Body of pancreas (tissue), 4 donors: ENCODE data around the gene CFAP69. TPM values are rescaled to one million over a fixed set of nuclear protein-coding genes. Genes with fewer than 3 reads are reported as not detected.
A peak's percentile ranks its signal among the peaks of the same experiment; 100 is the strongest.

Experiments used
- ATAC-seq: fragments of 150-250 bp; one replicate; pipeline ENCODE4 v1.9.1; 2016
- DNase-seq, 4 donors: peaks; one replicate each; pipeline ENCODE4 v3.0.0-alpha.2; 2019
- H3K27ac ChIP-seq, 4 donors: fragments of 200-600 bp; sonication (generic); 1 replicate in 3 of 4; 2 replicates in 1 of 4; pipeline versions ENCODE4 v1.5.1 to v1.6.1; 2016 to 2019; ENCODE audit warnings: mild to moderate bottlenecking in 1 of 4, mixed read lengths in 1 of 4, moderate library complexity in 1 of 4
- H3K27me3 ChIP-seq, 2 donors: fragments of 200-600 bp; sonication (generic); one replicate each; pipeline ENCODE4 v1.6.0; 2016; ENCODE audit warnings: mild to moderate bottlenecking in 1 of 2
- H3K36me3 ChIP-seq, 2 donors: fragments of 200-600 bp; sonication (generic); replicated peaks in 1 of 2; 2 replicates each; pipeline ENCODE4 v1.5.1; 2016; ENCODE audit warnings: low read depth in 2 of 2; ENCODE audit not compliant: insufficient read depth in 1 of 2
- H3K4me1 ChIP-seq: fragments of 200-600 bp; sonication (generic); one replicate; pipeline ENCODE4 v1.6.0; 2016
- H3K4me3 ChIP-seq, 2 donors: fragments of 200-600 bp; sonication (generic); 1 replicate in 1 of 2; 2 replicates in 1 of 2; pipeline ENCODE4 v1.5.1; 2016 to 2019
- H3K9me3 ChIP-seq, 3 donors: fragments of 200-600 bp; sonication (generic); 1 replicate in 2 of 3; 2 replicates in 1 of 3; pipeline ENCODE4 v1.5.1; 2016
- POLR2A ChIP-seq, 3 donors: fragments of 450-650 bp; IDR thresholded peaks; one replicate each; pipeline ENCODE4 v1.6.1; 2016; ENCODE audit warnings: antibody characterized with exemption in 3 of 3, mild to moderate bottlenecking in 2 of 3
- WGBS, 2 donors: methylation state at CpG; one replicate each; pipeline ENCODE4 v1.1.5; 2017; 5-methylcytosine and 5-hydroxymethylcytosine counted together
- intact Hi-C: fragments of 100-400 bp; cut with DNase I; formaldehyde crosslinking; loops from one replicate; pipeline ENCODE4 v1.15.1; 2023
- total RNA-seq, 2 donors: library from RNA; depleted of rRNA; stranded (reverse); fragments of >200 nt; gene quantifications; one replicate each; pipeline ENCODE4 v1.1.0, GENCODE V29; 2016
- TF ChIP-seq, protein P1 (sequence below), 7 experiments: fragments of 450-650 bp in 4 of 7; fragments of 200-600 bp in 3 of 7; sonication (generic) in 3 of 7; IDR thresholded peaks; one replicate each; pipeline ENCODE4 v1.5.1; 2016 to 2019; ENCODE audit warnings: antibody characterized with exemption in 7 of 7

Gene CFAP69
- total RNA-seq, 2 donors from 2014 or later = 16.6 to 26.4 TPM

DNA sequence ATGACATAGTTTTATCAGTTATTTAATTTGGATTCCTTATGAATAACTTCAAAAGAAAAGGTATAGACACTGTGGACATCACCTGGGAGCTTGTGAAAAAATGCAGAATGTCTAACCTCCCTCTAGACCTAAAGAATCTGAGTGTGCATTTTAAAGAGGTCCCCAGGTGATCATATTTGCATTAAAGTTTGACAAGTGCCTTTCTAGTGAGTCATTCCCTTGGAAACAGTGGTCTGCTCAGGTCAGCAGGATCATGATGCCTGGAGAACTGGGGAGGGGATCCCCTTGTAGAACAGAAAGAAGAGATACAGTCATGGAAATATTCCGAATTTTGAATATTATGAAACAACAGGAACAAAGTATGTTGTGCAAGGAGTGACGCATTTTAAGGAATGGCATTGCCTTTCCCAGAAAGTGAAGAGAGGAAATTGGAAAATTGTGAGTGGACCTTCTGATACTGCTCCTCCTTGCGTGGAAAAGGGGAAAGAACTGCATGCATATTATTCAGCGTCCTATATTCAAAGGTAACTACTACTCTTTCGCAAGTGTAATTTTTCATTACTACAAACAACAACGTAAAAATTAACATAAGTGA, 28.8 kb upstream of the CFAP69 start:
- ATAC-seq = no peak
- peaks cover 5% of the 10 kb centered on the region for H3K4me1 ChIP-seq
- intact Hi-C loops = no loop called here
- no peaks in the 10 kb centered on the region for H3K9me3 ChIP-seq
- no peak overlapping the region for H3K4me3 ChIP-seq
- DNase-seq = no peak
- WGBS, 2 donors = 89 to 91% methylated on average over 6 of the region's 6 CpGs
- TF ChIP-seq, protein P1, sequence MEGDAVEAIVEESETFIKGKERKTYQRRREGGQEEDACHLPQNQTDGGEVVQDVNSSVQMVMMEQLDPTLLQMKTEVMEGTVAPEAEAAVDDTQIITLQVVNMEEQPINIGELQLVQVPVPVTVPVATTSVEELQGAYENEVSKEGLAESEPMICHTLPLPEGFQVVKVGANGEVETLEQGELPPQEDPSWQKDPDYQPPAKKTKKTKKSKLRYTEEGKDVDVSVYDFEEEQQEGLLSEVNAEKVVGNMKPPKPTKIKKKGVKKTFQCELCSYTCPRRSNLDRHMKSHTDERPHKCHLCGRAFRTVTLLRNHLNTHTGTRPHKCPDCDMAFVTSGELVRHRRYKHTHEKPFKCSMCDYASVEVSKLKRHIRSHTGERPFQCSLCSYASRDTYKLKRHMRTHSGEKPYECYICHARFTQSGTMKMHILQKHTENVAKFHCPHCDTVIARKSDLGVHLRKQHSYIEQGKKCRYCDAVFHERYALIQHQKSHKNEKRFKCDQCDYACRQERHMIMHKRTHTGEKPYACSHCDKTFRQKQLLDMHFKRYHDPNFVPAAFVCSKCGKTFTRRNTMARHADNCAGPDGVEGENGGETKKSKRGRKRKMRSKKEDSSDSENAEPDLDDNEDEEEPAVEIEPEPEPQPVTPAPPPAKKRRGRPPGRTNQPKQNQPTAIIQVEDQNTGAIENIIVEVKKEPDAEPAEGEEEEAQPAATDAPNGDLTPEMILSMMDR (IDR thresholded peaks at IDR 0.05) = no peak
- TF ChIP-seq POLR2A (IDR thresholded peaks at IDR 0.05) = no peak
- no peaks in the 10 kb centered on the region for H3K36me3 ChIP-seq
- H3K27ac ChIP-seq = no peak overlapping the region
- no peaks in the 10 kb centered on the region for H3K27me3 ChIP-seq

DNA sequence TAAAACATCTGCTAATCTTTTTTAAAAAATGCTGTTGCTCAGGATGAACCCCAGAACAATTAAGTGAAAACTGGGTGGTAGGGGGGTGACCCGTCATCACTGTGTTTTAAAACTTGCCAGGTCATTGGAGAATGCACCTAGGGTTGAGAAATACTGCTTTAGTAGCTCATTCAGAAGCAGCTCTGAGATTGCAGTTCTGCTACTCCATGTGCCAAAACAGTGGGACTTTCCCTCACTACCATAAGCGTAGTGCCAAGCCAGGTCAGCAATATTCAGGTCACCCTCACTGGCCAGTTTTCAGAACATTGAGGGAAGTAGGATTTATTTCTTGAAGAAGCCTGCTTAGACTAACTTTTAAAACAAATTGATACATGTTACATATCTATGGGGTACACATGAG, 28.2 kb upstream of the CFAP69 start:
- TF ChIP-seq, protein P1 (IDR thresholded peaks at IDR 0.05) = no peak
- no peak for TF ChIP-seq POLR2A (IDR thresholded peaks at IDR 0.05)
- Histone ChIP-seq H3K36me3 (no peaks in the 10 kb centered on the region), H3K4me1 (peaks cover 5% of the 10 kb centered on the region), H3K27me3 (no peaks in the 10 kb centered on the region), H3K4me3 (no peak overlapping the region), H3K27ac (no peak overlapping the region), H3K9me3 (no peaks in the 10 kb centered on the region)
- WGBS, 2 donors = 55 to 56% methylated on average over 2 of the region's 2 CpGs
- ATAC-seq = peak; percentile 79
- peak; percentile 16 to 53 (median 30) for DNase-seq
- intact Hi-C loops = no loop called here

GRCh38 chr7:90222390-90222789, 22.6 kb upstream of the CFAP69 start:
- DNase-seq (no peak), ATAC-seq (no peak)
- TF ChIP-seq, protein P1 (IDR thresholded peaks at IDR 0.05) = no peak
- TF ChIP-seq POLR2A (IDR thresholded peaks at IDR 0.05) = no peak
- Histone ChIP-seq H3K9me3 (no peaks in the 10 kb centered on the region), H3K27ac (no peak overlapping the region), H3K27me3 (no peaks in the 10 kb centered on the region), H3K4me3 (no peak overlapping the region), H3K4me1 (no peaks in the 10 kb centered on the region), H3K36me3 (no peaks in the 10 kb centered on the region)
- intact Hi-C loops = no loop called here

- no peaks in the 10 kb centered on the region for H3K4me1 ChIP-seq
- intact Hi-C loops = no loop called here
- no peaks in the 10 kb centered on the region for H3K9me3 ChIP-seq
- no peaks in the 10 kb centered on the region for H3K36me3 ChIP-seq
- 82 to 95% methylated on average over 5 of the region's 5 CpGs for WGBS, 2 donors
- no peaks in the 10 kb centered on the region for H3K27me3 ChIP-seq
- H3K4me3 ChIP-seq = no peak overlapping the region
- ATAC-seq (peak; percentile 40), DNase-seq (peak in 2 of 4 donors; percentile 18 to 20)
- no peak overlapping the region for H3K27ac ChIP-seq
- TF ChIP-seq, protein P1 (IDR thresholded peaks at IDR 0.05) = no peak
- TF ChIP-seq POLR2A (IDR thresholded peaks at IDR 0.05) = no peak
These were observed 21.9 kb upstream of the CFAP69 start for GRCh38 chr7:90222811-90223725.
